GM10266 (cell line): ENCODE data around the gene RCN1.

ENCODE experiments used
- DNase-seq: peaks from one replicate; pipeline ENCODE4 v3.0.0; 2012; ENCODE audit errors: extremely low spot score
- CTCF ChIP-seq: IDR thresholded peaks from 2 replicates; pipeline ENCODE4 v1.5.1; 2012; ENCODE audit warnings: mild to moderate bottlenecking, low read depth; ENCODE audit not compliant: control insufficient read depth, insufficient read depth; ENCODE audit errors: missing control alignments

RCN1 gene

GRCh38 chr11:32122200-32122599 lies 31.3 kb downstream of the RCN1 start:
- no peak for DNase-seq
- TF ChIP-seq CTCF = no peak

- no peak for TF ChIP-seq CTCF
- no peak for DNase-seq
Observed at GRCh38 chr11:32131321-32131720, 40.4 kb downstream of the RCN1 start.

- TF ChIP-seq CTCF = no peak
- no peak for DNase-seq
Observed at GRCh38 chr11:32136657-32137056, 45.8 kb downstream of the RCN1 start.

GRCh38 chr11:32137263-32137662 lies 46.4 kb downstream of the RCN1 start:
- TF ChIP-seq CTCF = no peak

GRCh38 chr11:32137869-32138268 lies 47.0 kb downstream of the RCN1 start:
- no peak for TF ChIP-seq CTCF
- no peak for DNase-seq

More at GRCh38 chr11:32137263-32137662, 46.4 kb downstream of the RCN1 start:
- no peak for DNase-seq

GRCh38 chr11:32138902-32139301 lies 48.0 kb downstream of the RCN1 start:
- TF ChIP-seq CTCF = no peak
- DNase-seq = no peak

GRCh38 chr11:32139896-32140520 lies 49.1 kb downstream of the RCN1 start:
- no peak for DNase-seq
- TF ChIP-seq CTCF = no peak
